H1 (cell line): ENCODE data around the gene NAT10. TPM values are rescaled to one million over a fixed set of nuclear protein-coding genes. Genes with fewer than 3 reads are reported as not detected.

Source experiments
- CTCF ChIA-PET: fragments of 300-600 bp; sonication (Branson Sonifier 250); formaldehyde crosslinking; loops from one replicate; lab custom pipeline; 2021; ENCODE audit not compliant: partially characterized antibody; lab: Charles Lee
- POLR2A ChIA-PET: fragments of 300-600 bp; sonication (Branson Sonifier 250); formaldehyde crosslinking; loops from one replicate; lab custom pipeline; 2021; ENCODE audit warnings: inconsistent platforms; ENCODE audit not compliant: partially characterized antibody; lab: Charles Lee
- DNase-seq, 2 experiments: peaks; one replicate each; pipeline versions ENCODE4 v3.0.0 to v3.0.0-alpha.2; 2010 to 2022; ENCODE audit warnings: low spot score in 2 of 2, low read depth in 1 of 2, mixed read lengths in 1 of 2
- FAIRE-seq: peaks from 2 replicates; lab custom pipeline; 2011; peaks lifted over from hg19 to GRCh38; lab: Jason Lieb, UNC
- H2AFZ ChIP-seq: 2 replicates; pipeline ENCODE4 v1.8.1; 2012; ENCODE audit warnings: low read length, inconsistent platforms
- H2AK5ac ChIP-seq: 2 replicates; pipeline ENCODE4 v1.6.1; 2013; ENCODE audit warnings: low read depth, low read length
- H2BK120ac ChIP-seq: replicated peaks from 2 replicates; pipeline ENCODE3; 2013; ENCODE audit warnings: low read depth, low read length, inconsistent platforms
- H2BK12ac ChIP-seq: 2 replicates; pipeline ENCODE4 v1.6.1; 2013; ENCODE audit warnings: low read depth, low read length
- H2BK15ac ChIP-seq: 2 replicates; pipeline ENCODE4 v1.6.1; 2013; ENCODE audit warnings: low read length
- H2BK20ac ChIP-seq: 2 replicates; pipeline ENCODE4 v1.6.1; 2013; ENCODE audit warnings: low read length
- H2BK5ac ChIP-seq: 2 replicates; pipeline ENCODE4 v1.6.1; 2013; ENCODE audit warnings: low read depth, low read length
- H3K14ac ChIP-seq: 2 replicates; pipeline ENCODE4 v1.6.1; 2013; ENCODE audit warnings: inconsistent platforms; ENCODE audit not compliant: insufficient read length
- H3K18ac ChIP-seq: 2 replicates; pipeline ENCODE4 v1.6.1; 2013; ENCODE audit warnings: low read length; ENCODE audit errors: extremely low read depth
- H3K23ac ChIP-seq: 2 replicates; pipeline ENCODE4 v1.6.1; 2013; ENCODE audit warnings: inconsistent platforms; ENCODE audit not compliant: insufficient read length
- H3K23me2 ChIP-seq: 2 replicates; pipeline ENCODE4 v1.6.1; 2013; ENCODE audit warnings: low read depth, low read length
- H3K27ac ChIP-seq: 2 replicates; pipeline ENCODE4 v1.6.1; 2011; ENCODE audit warnings: low read depth, low read length, inconsistent platforms
- H3K27me3 ChIP-seq, 4 experiments: replicated peaks in 1 of 4; 1 replicate in 1 of 4; 2 replicates in 3 of 4; pipeline versions ENCODE4 v1.6.1 to v1.8.1; 2011 to 2013; ENCODE audit warnings: low read length in 3 of 4, mild to moderate bottlenecking in 3 of 4, inconsistent platforms in 2 of 4, mixed read lengths in 2 of 4, moderate library complexity in 1 of 4; ENCODE audit not compliant: control insufficient read depth in 3 of 4, insufficient read depth in 3 of 4; ENCODE audit errors: extremely low read depth in 1 of 4
- H3K36me3 ChIP-seq, 4 experiments: 2 replicates each; pipeline versions ENCODE4 v1.6.1 to v1.8.1; 2011 to 2013; ENCODE audit warnings: mild to moderate bottlenecking in 4 of 4, low read length in 3 of 4, moderate library complexity in 2 of 4, control low read depth in 1 of 4, inconsistent platforms in 1 of 4; ENCODE audit not compliant: insufficient read depth in 4 of 4, control insufficient read depth in 2 of 4
- H3K4ac ChIP-seq: replicated peaks from 2 replicates; pipeline ENCODE3; 2013; ENCODE audit warnings: low read length, low read depth, mixed read lengths, inconsistent platforms; ENCODE audit not compliant: insufficient read length
- H3K4me1 ChIP-seq, 4 experiments: replicated peaks in 1 of 4; 1 replicate in 1 of 4; 2 replicates in 3 of 4; pipeline versions ENCODE4 v1.6.1 to v1.8.1; 2011 to 2013; ENCODE audit warnings: low read length in 3 of 4, inconsistent platforms in 2 of 4, mixed read lengths in 1 of 4; ENCODE audit not compliant: insufficient read depth in 4 of 4, control insufficient read depth in 3 of 4
- H3K4me2 ChIP-seq, 2 experiments: 2 replicates each; pipeline versions ENCODE4 v1.6.1 to v1.8.1; 2011 to 2013; ENCODE audit warnings: low read depth in 2 of 2, low read length in 2 of 2, control low read depth in 1 of 2, inconsistent platforms in 1 of 2, mild to moderate bottlenecking in 1 of 2; ENCODE audit not compliant: insufficient read depth in 1 of 2
- H3K4me3 ChIP-seq, 4 experiments: fragments of 200-600, 300-600 bp in 1 of 4; sonication (generic), shearing (Covaris generic), sonication (Bioruptor Twin) in 1 of 4; 2 replicates each; pipeline versions ENCODE4 v1.5.1 to v1.8.1; 2011 to 2016; ENCODE audit warnings: low read length in 4 of 4, low read depth in 3 of 4, control low read depth in 2 of 4, inconsistent platforms in 2 of 4, mild to moderate bottlenecking in 2 of 4, mixed read lengths in 1 of 4, moderate library complexity in 1 of 4; ENCODE audit not compliant: insufficient read depth in 2 of 4; ENCODE audit errors: extremely low read depth in 1 of 4
- H3K56ac ChIP-seq: replicated peaks from 2 replicates; pipeline ENCODE3; 2013; ENCODE audit warnings: low read depth, mild to moderate bottlenecking, mixed read lengths, low read length, inconsistent platforms; ENCODE audit not compliant: insufficient read length
- H3K79me1 ChIP-seq: 2 replicates; pipeline ENCODE4 v1.6.1; 2013; ENCODE audit warnings: low read depth, low read length, control low read depth
- H3K79me2 ChIP-seq, 2 experiments: 2 replicates each; pipeline versions ENCODE4 v1.6.1 to v1.8.1; 2012 to 2013; ENCODE audit warnings: low read length in 2 of 2, mild to moderate bottlenecking in 2 of 2, inconsistent platforms in 1 of 2; ENCODE audit not compliant: insufficient read depth in 2 of 2, control insufficient read depth in 1 of 2
- H3K9ac ChIP-seq, 4 experiments: replicated peaks in 1 of 4; 1 replicate in 1 of 4; 2 replicates in 3 of 4; pipeline versions ENCODE4 v1.6.1 to v1.8.1; 2011 to 2013; ENCODE audit warnings: low read depth in 3 of 4, low read length in 3 of 4, control low read depth in 2 of 4, mild to moderate bottlenecking in 2 of 4, moderate library complexity in 2 of 4, inconsistent platforms in 1 of 4; ENCODE audit errors: extremely low read depth in 1 of 4
- H3K9me3 ChIP-seq, 2 experiments: 2 replicates each; pipeline versions ENCODE4 v1.6.1 to v1.8.1; 2012 to 2013; ENCODE audit warnings: mild to moderate bottlenecking in 2 of 2, moderate library complexity in 2 of 2, control low read depth in 1 of 2, inconsistent platforms in 1 of 2, low read depth in 1 of 2, low read length in 1 of 2, mixed read lengths in 1 of 2; ENCODE audit not compliant: insufficient read depth in 2 of 2
- H4K20me1 ChIP-seq, 2 experiments: replicated peaks in 1 of 2; 2 replicates each; pipeline versions ENCODE3 to v1.8.1; 2011 to 2013; ENCODE audit warnings: inconsistent platforms in 2 of 2, low read length in 2 of 2, mild to moderate bottlenecking in 1 of 2; ENCODE audit not compliant: insufficient read depth in 2 of 2, control insufficient read depth in 1 of 2
- H4K5ac ChIP-seq: 2 replicates; pipeline ENCODE4 v1.6.1; 2013; ENCODE audit warnings: low read length, low read depth, mixed read lengths, inconsistent platforms; ENCODE audit not compliant: insufficient read length
- H4K8ac ChIP-seq: 2 replicates; pipeline ENCODE4 v1.8.0; 2013; ENCODE audit warnings: mild to moderate bottlenecking, moderate library complexity, low read length, inconsistent platforms; ENCODE audit not compliant: insufficient read depth; ENCODE audit errors: extremely low read depth
- H4K91ac ChIP-seq: replicated peaks from 2 replicates; pipeline ENCODE3; 2013; ENCODE audit warnings: low read length, mixed read lengths, inconsistent platforms; ENCODE audit not compliant: insufficient read length
- BCL11A ChIP-seq, 2 experiments: IDR thresholded peaks; one replicate each; pipeline ENCODE4 v1.6.1; 2011; ENCODE audit warnings: low read depth in 2 of 2, low read length in 2 of 2, mild to moderate bottlenecking in 2 of 2
- CEBPB ChIP-seq: IDR thresholded peaks from 2 replicates; pipeline ENCODE4 v1.6.1; 2012; ENCODE audit warnings: low read depth, low read length
- FOSL1 ChIP-seq: IDR thresholded peaks from 2 replicates; pipeline ENCODE4 v1.6.1; 2011; ENCODE audit warnings: mild to moderate bottlenecking, low read depth, low read length, moderate library complexity; ENCODE audit not compliant: insufficient read depth
- NANOG ChIP-seq: IDR thresholded peaks from 2 replicates; pipeline ENCODE4 v1.6.1; 2011; ENCODE audit warnings: low read length, low read depth, mild to moderate bottlenecking, inconsistent platforms; ENCODE audit not compliant: insufficient read depth, poor library complexity, severe bottlenecking
- POU5F1 ChIP-seq: IDR thresholded peaks from 2 replicates; pipeline ENCODE4 v1.6.1; 2011; ENCODE audit warnings: low read depth, mild to moderate bottlenecking, low read length, moderate library complexity
- SP2 ChIP-seq: IDR thresholded peaks from 2 replicates; pipeline ENCODE4 v1.6.1; 2012; ENCODE audit warnings: mild to moderate bottlenecking, low read length, inconsistent platforms
- TAF7 ChIP-seq: optimal IDR thresholded peaks from 2 replicates; pipeline ENCODE3; 2011; ENCODE audit warnings: low read depth, mild to moderate bottlenecking, inconsistent platforms, low read length, moderate library complexity, borderline replicate concordance
- TCF12 ChIP-seq: IDR thresholded peaks from 2 replicates; pipeline ENCODE4 v1.6.1; 2011; ENCODE audit warnings: low read depth, mild to moderate bottlenecking, low read length
- WGBS, 2 experiments: shearing (Covaris generic) in 1 of 2; methylation state at CpG; one replicate each; pipeline versions ENCODE4 v1.1.6 to v1.1.7; 2013 to 2015; ENCODE audit warnings: low lambda C conversion rate in 2 of 2, mixed read lengths in 2 of 2, inconsistent platforms in 1 of 2, low coverage in 1 of 2, missing lambda C conversion rate in 1 of 2; ENCODE audit not compliant: insufficient replicate concordance in 2 of 2, insufficient coverage in 1 of 2, insufficient read length in 1 of 2; ENCODE audit errors: extremely low coverage in 1 of 2, missing lambda C conversion rate in 1 of 2; 5-methylcytosine and 5-hydroxymethylcytosine counted together
- polyA plus RNA-seq, 7 experiments: library from polyadenylated mRNA; depleted of rRNA in 3 of 7; stranded (reverse) in 5 of 7; unstranded in 2 of 7; fragments of >200 nt in 5 of 7; fragments of 200-250 nt in 2 of 7; gene quantifications; 1 replicate in 5 of 7; 2 replicates in 1 of 7; 4 replicates in 1 of 7; pipeline versions ENCODE4 v1.2.1 to v1.2.3, GENCODE V29; 2011 to 2013; ENCODE audit warnings: missing spikeins in 2 of 7, mixed read lengths in 2 of 7
- total RNA-seq: library from RNA; stranded (reverse); fragmentation: NEBNext Ultra II Directional; extraction: Animal tissue kit (Norgen Biotek cat#: 25700); gene quantifications from 2 replicates; pipeline ENCODE4 v1.2.1, GENCODE V29; 2021
- TF ChIP-seq, protein P1 (sequence below): IDR thresholded peaks from 2 replicates; pipeline ENCODE4 v1.6.1; 2012; ENCODE audit warnings: inconsistent platforms
- TF ChIP-seq, protein P2 (sequence below): IDR thresholded peaks from 2 replicates; pipeline ENCODE4 v1.6.1; 2012; ENCODE audit warnings: low read length, inconsistent platforms

NAT10 gene
- total and polyA plus RNA-seq, 2 of the 8 experiments (the other 6 are each of a cell fraction or from before 2014, with no cell fraction given), result 66.3 to 89.6 TPM

DNA sequence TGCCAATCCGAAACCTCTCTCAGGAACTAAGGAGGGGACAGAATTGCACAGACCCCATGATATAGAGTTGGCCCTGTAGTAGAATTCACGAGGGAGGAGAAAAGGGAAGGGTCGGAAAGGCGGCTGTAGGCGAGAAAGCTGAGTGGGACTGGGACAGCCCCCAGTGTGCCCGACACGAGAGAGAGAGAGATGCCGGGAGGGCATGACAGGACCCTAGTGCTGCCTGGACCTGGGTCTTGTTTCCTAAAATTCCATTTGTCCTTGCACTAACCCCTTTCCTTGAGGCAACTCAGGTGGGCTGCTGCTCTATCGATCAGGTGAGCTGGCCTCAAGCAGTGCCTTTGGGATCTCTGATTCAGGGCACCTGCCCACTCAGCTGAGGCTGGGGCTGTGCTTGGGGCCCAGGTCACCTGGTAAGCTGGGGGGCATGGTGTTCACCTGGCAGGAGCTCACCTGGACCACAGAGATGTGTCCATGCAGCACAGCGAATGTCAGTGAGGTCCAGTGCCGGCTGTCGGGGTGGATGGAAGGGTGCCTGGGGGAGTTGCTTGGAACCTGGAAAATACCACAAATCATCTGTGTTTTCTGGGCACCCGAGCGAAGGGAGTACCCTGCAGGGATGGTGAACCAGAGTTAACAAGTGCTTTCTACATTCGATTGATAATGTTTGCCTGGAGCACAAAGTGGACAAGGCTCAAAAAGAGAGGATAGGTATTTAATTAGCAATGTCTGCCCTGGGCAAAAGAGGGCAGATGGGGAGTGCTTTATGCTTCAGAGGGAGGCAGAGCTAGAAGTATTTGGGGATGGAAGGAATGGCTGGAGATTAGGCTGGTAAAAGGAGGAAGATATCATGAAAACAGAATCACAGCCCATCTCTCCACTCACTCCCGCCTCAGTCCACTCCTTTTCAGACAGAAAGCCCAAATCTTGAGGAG, 61.6 kb downstream of the NAT10 start:
- Histone ChIP-seq H4K8ac (no peak overlapping the region), H3K4ac (no peak overlapping the region), H3K4me2 (no peak overlapping the region), H3K27ac (no peak overlapping the region), H2BK120ac (no peak overlapping the region), H3K4me3 (no peak overlapping the region), H2BK20ac (no peak overlapping the region), H2BK15ac (no peak overlapping the region), H3K23me2 (no peaks in the 10 kb centered on the region), H3K79me1 (no peaks in the 10 kb centered on the region), H4K20me1 (peaks cover 0 to 4% of the 10 kb centered on the region in 2 experiments), H3K36me3 (no peaks in the 10 kb centered on the region), H3K27me3 (no peaks in the 10 kb centered on the region), H2AFZ (no peak overlapping the region), H2AK5ac (no peak overlapping the region), H3K9me3 (no peaks in the 10 kb centered on the region), H3K18ac (no peak overlapping the region), H3K79me2 (no peaks in the 10 kb centered on the region), H3K9ac (no peak overlapping the region), H3K23ac (no peak overlapping the region), H4K5ac (no peak overlapping the region), H2BK12ac (no peak overlapping the region), H3K56ac (no peak overlapping the region), H4K91ac (no peak overlapping the region), H3K4me1 (no peaks in the 10 kb centered on the region), H3K14ac (no peak overlapping the region), H2BK5ac (no peak overlapping the region)
- CTCF ChIA-PET, result interaction anchor here (0.8 to 9.8 kb wide), 7 partner anchors 12 to 198 kb away, joined by 3 to 89 read pairs (median 4); partner anchors contain the start of gene ABTB2
- FAIRE-seq (no peak), DNase-seq (no peak)
- 93% methylated on average over 16 of the region's 16 CpGs; no CpG with 5 or more reads in 1 of the 2 experiments for WGBS, 2 experiments
- POLR2A ChIA-PET, result no interaction called here
- no peak for TF ChIP-seq CEBPB
- TF ChIP-seq TCF12, result no peak
- TF ChIP-seq, protein P1, sequence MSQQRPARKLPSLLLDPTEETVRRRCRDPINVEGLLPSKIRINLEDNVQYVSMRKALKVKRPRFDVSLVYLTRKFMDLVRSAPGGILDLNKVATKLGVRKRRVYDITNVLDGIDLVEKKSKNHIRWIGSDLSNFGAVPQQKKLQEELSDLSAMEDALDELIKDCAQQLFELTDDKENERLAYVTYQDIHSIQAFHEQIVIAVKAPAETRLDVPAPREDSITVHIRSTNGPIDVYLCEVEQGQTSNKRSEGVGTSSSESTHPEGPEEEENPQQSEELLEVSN, result no peak
- TF ChIP-seq POU5F1, result no peak
- TF ChIP-seq, protein P2, sequence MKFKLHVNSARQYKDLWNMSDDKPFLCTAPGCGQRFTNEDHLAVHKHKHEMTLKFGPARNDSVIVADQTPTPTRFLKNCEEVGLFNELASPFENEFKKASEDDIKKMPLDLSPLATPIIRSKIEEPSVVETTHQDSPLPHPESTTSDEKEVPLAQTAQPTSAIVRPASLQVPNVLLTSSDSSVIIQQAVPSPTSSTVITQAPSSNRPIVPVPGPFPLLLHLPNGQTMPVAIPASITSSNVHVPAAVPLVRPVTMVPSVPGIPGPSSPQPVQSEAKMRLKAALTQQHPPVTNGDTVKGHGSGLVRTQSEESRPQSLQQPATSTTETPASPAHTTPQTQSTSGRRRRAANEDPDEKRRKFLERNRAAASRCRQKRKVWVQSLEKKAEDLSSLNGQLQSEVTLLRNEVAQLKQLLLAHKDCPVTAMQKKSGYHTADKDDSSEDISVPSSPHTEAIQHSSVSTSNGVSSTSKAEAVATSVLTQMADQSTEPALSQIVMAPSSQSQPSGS, result no peak
- no peak for TF ChIP-seq TAF7
- no peak for TF ChIP-seq BCL11A (IDR thresholded peaks at IDR 0.05; ENCODE audit: low read depth in 2 of 2, low read length in 2 of 2)
- TF ChIP-seq FOSL1, result no peak
- no peak for TF ChIP-seq SP2
- TF ChIP-seq NANOG, result no peak
